Measurements from ENCODE around the gene RAD51B. TPM values are rescaled to one million over a fixed set of nuclear protein-coding genes. Genes with fewer than 3 reads are reported as not detected.
"Not testable (repeated sequence)": the region's sequence is repeated elsewhere in the genome, so short reads cannot be mapped to it uniquely, and the experiment has no call there.

The RAD51B gene
- total and polyA plus RNA-seq, 4 experiments from 2014 or later, result 22.0 to 35.7 (median 31.4) TPM

DNA sequence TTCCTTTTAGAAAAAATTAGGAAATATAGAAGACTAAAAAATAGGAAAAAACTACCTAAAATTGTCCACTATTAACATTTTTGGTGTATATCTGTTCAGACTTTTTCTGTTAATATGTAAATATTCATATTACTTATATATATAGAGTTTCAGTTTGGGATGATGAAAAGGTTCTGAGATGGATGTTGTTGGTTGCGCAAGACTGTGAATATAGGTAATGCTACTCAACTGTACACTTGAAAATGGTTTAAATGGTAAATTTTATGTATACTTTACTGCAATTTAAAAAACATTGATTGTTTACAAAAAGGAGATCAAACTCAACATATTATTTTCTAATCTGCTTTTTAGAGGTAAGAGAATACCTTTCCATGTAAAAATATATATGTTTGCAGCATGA is 200.9 kb downstream of the RAD51B start:
- Histone ChIP-seq H3K9me3 (ENCODE audit: control insufficient read depth in 1 of 2, low read length in 2 of 2) (no peaks in the 10 kb centered on the region), H3K4me3 (ENCODE audit: low read length in 2 of 2) (no peak overlapping the region), H3K4me1 (ENCODE audit: insufficient read depth, low read length) (no peaks in the 10 kb centered on the region), H3K27ac (ENCODE audit: low read depth, low read length) (no peak overlapping the region), H3K36me3 (ENCODE audit: insufficient read depth, low read length) (no peaks in the 10 kb centered on the region), H3K27me3 (ENCODE audit: insufficient read depth, low read length) (no peaks in the 10 kb centered on the region)
- Mint-ChIP-seq H3K9me3 (peaks cover 5 to 22% (median 10%) of the 10 kb centered on the region in 8 donors), H3K4me1 (no peaks in the 10 kb centered on the region), H3K27me3 (peaks cover 0 to 3% of the 10 kb centered on the region in 2 donors), H3K27ac (no peak overlapping the region), H3K36me3 (peaks cover 2 to 13% of the 10 kb centered on the region in 2 donors), H3K4me3 (no peak overlapping the region)
- ChIA-PET POLR2A (ENCODE audit: partially characterized antibody) (no interaction called here), CTCF (ENCODE audit: partially characterized antibody) (no interaction called here)
- DNase-seq, result no peak
- intact Hi-C loops (cut with micrococcal nuclease), result no loop called here

GRCh38 chr14:68020999-68021663 is 201.6 kb downstream of the RAD51B start:
- no peak overlapping the region for H3K27ac Mint-ChIP-seq
- H3K4me1 Mint-ChIP-seq, result no peaks in the 10 kb centered on the region
- POLR2A ChIA-PET (ENCODE audit: partially characterized antibody), result no interaction called here
- peaks cover 0 to 3% of the 10 kb centered on the region in 2 donors for H3K27me3 Mint-ChIP-seq
- Histone ChIP-seq H3K9me3 (ENCODE audit: control insufficient read depth in 1 of 2, low read length in 2 of 2) (no peaks in the 10 kb centered on the region), H3K4me3 (ENCODE audit: low read length in 2 of 2) (no peak overlapping the region), H3K27me3 (ENCODE audit: insufficient read depth, low read length) (no peaks in the 10 kb centered on the region), H3K27ac (ENCODE audit: low read depth, low read length) (no peak overlapping the region), H3K4me1 (ENCODE audit: insufficient read depth, low read length) (no peaks in the 10 kb centered on the region), H3K36me3 (ENCODE audit: insufficient read depth, low read length) (no peaks in the 10 kb centered on the region)
- CTCF ChIA-PET (ENCODE audit: partially characterized antibody), result no interaction called here
- H3K36me3 Mint-ChIP-seq, result peaks cover 2 to 13% of the 10 kb centered on the region in 2 donors
- H3K9me3 Mint-ChIP-seq, result peaks cover 5 to 22% (median 10%) of the 10 kb centered on the region in 8 donors
- intact Hi-C loops (cut with micrococcal nuclease), result no loop called here
- DNase-seq, result no peak
- no peak overlapping the region for H3K4me3 Mint-ChIP-seq

GRCh38 chr14:68027276-68027675 is 207.7 kb downstream of the RAD51B start:
- intact Hi-C loops (cut with micrococcal nuclease), result no loop called here
- H3K27me3 Mint-ChIP-seq, result peaks cover 0 to 4% of the 10 kb centered on the region in 2 donors
- no peak for DNase-seq
- Histone ChIP-seq H3K27me3 (ENCODE audit: insufficient read depth, low read length) (no peaks in the 10 kb centered on the region), H3K4me1 (ENCODE audit: insufficient read depth, low read length) (no peaks in the 10 kb centered on the region), H3K27ac (ENCODE audit: low read depth, low read length) (no peak overlapping the region), H3K4me3 (ENCODE audit: low read length in 2 of 2) (no peak overlapping the region), H3K9me3 (ENCODE audit: control insufficient read depth in 1 of 2, low read length in 2 of 2) (no peaks in the 10 kb centered on the region), H3K36me3 (ENCODE audit: insufficient read depth, low read length) (no peaks in the 10 kb centered on the region)
- POLR2A ChIA-PET (ENCODE audit: partially characterized antibody), result interaction anchor here (0.6 to 0.7 kb wide), 2 partner anchors 18 to 37 kb away, joined by 3 to 4 read pairs; no protein-coding TSS in a partner anchor
- CTCF ChIA-PET (ENCODE audit: partially characterized antibody), result interaction anchor here (0.6 kb wide), 1 partner anchor 423 kb away, joined by 3 read pairs; no protein-coding TSS in a partner anchor
- no peak overlapping the region for H3K27ac Mint-ChIP-seq
- H3K4me3 Mint-ChIP-seq, result no peak overlapping the region
- H3K36me3 Mint-ChIP-seq, result peaks cover 7 to 29% of the 10 kb centered on the region in 2 donors
- peaks cover under 1 to 31% (median 17%) of the 10 kb centered on the region in 8 donors for H3K9me3 Mint-ChIP-seq
- H3K4me1 Mint-ChIP-seq, result peaks cover 0 to under 1% (median 0%) of the 10 kb centered on the region in 4 donors

- CTCF ChIA-PET (ENCODE audit: partially characterized antibody), result no interaction called here
- peaks cover 0 to 4% of the 10 kb centered on the region in 2 donors for H3K27me3 Mint-ChIP-seq
Measured at GRCh38 chr14:68028075-68028474, 208.5 kb downstream of the RAD51B start.

DNA sequence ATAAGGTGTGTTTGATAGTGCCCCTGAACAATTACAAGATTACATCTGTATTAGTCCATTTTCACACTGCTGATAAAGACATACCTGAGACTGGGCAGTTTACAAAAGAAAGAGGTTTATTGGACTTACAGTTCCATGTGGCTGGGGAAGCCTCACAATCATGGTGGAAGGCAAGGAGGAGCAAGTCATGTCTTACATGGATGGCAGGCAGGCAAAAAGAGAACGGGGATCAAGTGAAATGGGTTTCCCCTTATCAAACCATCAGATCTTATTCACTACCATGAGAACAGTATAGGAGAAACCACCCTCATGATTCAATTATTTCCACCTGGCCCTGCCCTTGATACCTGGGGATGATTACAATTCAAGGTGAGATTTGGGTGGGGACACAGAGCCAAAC is 211.4 kb downstream of the RAD51B start:
- DNase-seq, result not testable (repeated sequence)
- H3K36me3 Mint-ChIP-seq, result peaks cover 5 to 16% of the 10 kb centered on the region in 2 donors

More at GRCh38 chr14:68028075-68028474, 208.5 kb downstream of the RAD51B start:
- Mint-ChIP-seq H3K27ac (no peak overlapping the region), H3K9me3 (peaks cover 0 to 24% (median 12%) of the 10 kb centered on the region in 8 donors), H3K4me1 (peaks cover 0 to 2% (median 0%) of the 10 kb centered on the region in 4 donors), H3K36me3 (peaks cover 7 to 24% of the 10 kb centered on the region in 2 donors), H3K4me3 (no peak overlapping the region)
- no peaks in the 10 kb centered on the region for H3K4me1 ChIP-seq (ENCODE audit: insufficient read depth, low read length)
- no peak for DNase-seq
- intact Hi-C loops (cut with micrococcal nuclease), result no loop called here
- H3K27me3 ChIP-seq (ENCODE audit: insufficient read depth, low read length), result no peaks in the 10 kb centered on the region
- no peaks in the 10 kb centered on the region for H3K9me3 ChIP-seq (ENCODE audit: control insufficient read depth in 1 of 2, low read length in 2 of 2)
- H3K27ac ChIP-seq (ENCODE audit: low read depth, low read length), result no peak overlapping the region
- POLR2A ChIA-PET (ENCODE audit: partially characterized antibody), result interaction anchor here (0.7 kb wide), 1 partner anchor 36 kb away, joined by 3 read pairs; no protein-coding TSS in a partner anchor
- H3K4me3 ChIP-seq (ENCODE audit: low read length in 2 of 2), result no peak overlapping the region
- H3K36me3 ChIP-seq (ENCODE audit: insufficient read depth, low read length), result no peaks in the 10 kb centered on the region

DNA sequence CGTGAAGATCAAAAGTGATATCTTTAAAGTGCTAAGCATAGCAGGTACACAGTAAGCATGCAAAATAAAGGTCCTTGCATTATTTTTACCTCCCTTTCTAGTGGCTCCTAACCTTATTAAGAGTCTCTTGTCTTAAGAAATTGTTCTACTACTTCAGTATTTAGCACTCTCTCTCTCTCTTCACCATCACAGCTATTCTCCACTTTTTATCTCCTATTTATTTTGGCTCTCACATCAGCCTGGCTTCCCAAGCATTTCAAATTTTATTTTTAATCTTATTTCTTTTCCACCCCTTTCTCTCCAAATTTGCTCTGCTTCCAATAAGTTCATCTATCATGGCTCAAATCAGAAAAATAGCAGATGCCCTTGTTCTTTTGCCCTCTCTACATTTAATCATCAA is 212.6 kb downstream of the RAD51B start:
- Histone ChIP-seq H3K36me3 (ENCODE audit: insufficient read depth, low read length) (no peaks in the 10 kb centered on the region), H3K9me3 (ENCODE audit: control insufficient read depth in 1 of 2, low read length in 2 of 2) (no peaks in the 10 kb centered on the region), H3K4me1 (ENCODE audit: insufficient read depth, low read length) (no peaks in the 10 kb centered on the region), H3K27me3 (ENCODE audit: insufficient read depth, low read length) (no peaks in the 10 kb centered on the region), H3K27ac (ENCODE audit: low read depth, low read length) (no peak overlapping the region), H3K4me3 (ENCODE audit: low read length in 2 of 2) (no peak overlapping the region)
- ChIA-PET POLR2A (ENCODE audit: partially characterized antibody) (no interaction called here), CTCF (ENCODE audit: partially characterized antibody) (no interaction called here)
- H3K4me3 Mint-ChIP-seq, result no peak overlapping the region
- no peak overlapping the region for H3K27ac Mint-ChIP-seq
- peaks cover 0 to 15% (median 7%) of the 10 kb centered on the region in 8 donors for H3K9me3 Mint-ChIP-seq
- intact Hi-C loops (cut with micrococcal nuclease), result no loop called here
- H3K4me1 Mint-ChIP-seq, result peaks cover 0 to 2% (median 0%) of the 10 kb centered on the region in 4 donors
- peaks cover 3 to 16% of the 10 kb centered on the region in 2 donors for H3K36me3 Mint-ChIP-seq
- no peak for DNase-seq
- H3K27me3 Mint-ChIP-seq, result no peaks in the 10 kb centered on the region

More for the DNA sequence above, 211.4 kb downstream of the RAD51B start:
- H3K4me1 Mint-ChIP-seq; H3K27me3 ChIP-seq (ENCODE audit: insufficient read depth, low read length); H3K4me3 Mint-ChIP-seq; H3K9me3 ChIP-seq (ENCODE audit: control insufficient read depth in 1 of 2, low read length in 2 of 2); POLR2A ChIA-PET (ENCODE audit: partially characterized antibody); H3K27ac ChIP-seq (ENCODE audit: low read depth, low read length); H3K27ac Mint-ChIP-seq; H3K4me3 ChIP-seq (ENCODE audit: low read length in 2 of 2); CTCF ChIA-PET (ENCODE audit: partially characterized antibody); intact Hi-C loops (cut with micrococcal nuclease); H3K36me3 ChIP-seq (ENCODE audit: insufficient read depth, low read length); H3K27me3 Mint-ChIP-seq; H3K4me1 ChIP-seq (ENCODE audit: insufficient read depth, low read length): not testable (repeated sequence)
- peaks cover 0 to 15% (median 9%) of the 10 kb centered on the region in 8 donors for H3K9me3 Mint-ChIP-seq

GRCh38 chr14:68033336-68033932 is 213.9 kb downstream of the RAD51B start:
- DNase-seq, result no peak
- Histone ChIP-seq H3K27ac (ENCODE audit: low read depth, low read length) (no peak overlapping the region), H3K36me3 (ENCODE audit: insufficient read depth, low read length) (no peaks in the 10 kb centered on the region), H3K4me1 (ENCODE audit: insufficient read depth, low read length) (no peaks in the 10 kb centered on the region), H3K27me3 (ENCODE audit: insufficient read depth, low read length) (no peaks in the 10 kb centered on the region), H3K4me3 (ENCODE audit: low read length in 2 of 2) (no peak overlapping the region), H3K9me3 (ENCODE audit: control insufficient read depth in 1 of 2, low read length in 2 of 2) (no peaks in the 10 kb centered on the region)
- intact Hi-C loops (cut with micrococcal nuclease), result no loop called here
- Mint-ChIP-seq H3K9me3 (peaks cover 0 to 15% (median 6%) of the 10 kb centered on the region in 8 donors), H3K36me3 (peaks cover 3 to 16% of the 10 kb centered on the region in 2 donors), H3K4me1 (peaks cover 0 to 2% (median 0%) of the 10 kb centered on the region in 4 donors), H3K27me3 (no peaks in the 10 kb centered on the region), H3K27ac (no peak overlapping the region), H3K4me3 (no peak overlapping the region)
- CTCF ChIA-PET (ENCODE audit: partially characterized antibody), result no interaction called here
- POLR2A ChIA-PET (ENCODE audit: partially characterized antibody), result no interaction called here

Data from CD4-positive, alpha-beta memory T cell (primary cell).